ENCODE results near the gene SAPCD2.

The SAPCD2 gene

DNA sequence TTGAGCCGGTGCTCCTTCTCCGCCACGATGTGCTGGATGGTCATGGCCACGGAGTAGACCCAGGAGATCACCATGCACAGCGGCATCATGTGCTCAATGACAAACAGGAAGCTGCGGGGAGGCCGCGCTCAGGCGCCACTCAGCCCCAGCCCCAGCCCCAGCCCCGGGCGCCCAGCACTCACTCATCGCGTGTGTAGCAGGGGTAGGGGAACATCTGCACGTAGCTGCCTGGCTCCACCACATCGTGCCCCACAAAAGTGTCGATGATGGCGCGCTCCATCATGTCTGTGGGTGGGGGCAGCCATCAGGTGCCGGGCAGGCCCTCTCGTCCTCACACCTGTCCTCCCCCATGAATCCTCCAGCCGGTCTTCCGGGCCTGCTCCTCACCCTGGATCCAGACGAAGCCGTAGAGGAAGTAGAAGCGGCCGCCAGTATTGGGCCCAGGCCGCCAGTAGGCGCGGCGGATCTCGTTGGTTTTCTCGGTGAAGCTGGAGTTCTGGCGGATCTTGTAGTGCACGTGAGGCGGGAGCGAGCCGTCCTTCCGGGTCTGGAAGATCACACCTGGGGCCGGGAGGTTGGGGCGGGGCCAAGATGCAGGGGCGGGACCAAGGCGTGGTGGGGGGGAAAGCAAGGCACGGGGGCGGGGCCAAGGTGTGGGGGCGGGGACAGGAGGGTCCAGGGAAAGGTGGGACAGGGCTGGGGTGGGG, 52.4 kb downstream of the SAPCD2 start:
- POLR2A ChIA-PET: no interaction called here
- DNase-seq (ENCODE audit: extremely low spot score): no peak
- CTCF ChIA-PET: interaction anchor here (2.3 to 5.1 kb wide), 2 partner anchors 11 to 29 kb away, joined by 6 to 39 read pairs; partner anchors contain the start of genes ABCA2 and NPDC1

GRCh38 chr9:137017071-137017470, 53.3 kb downstream of the SAPCD2 start:
- TF ChIP-seq, protein P1, sequence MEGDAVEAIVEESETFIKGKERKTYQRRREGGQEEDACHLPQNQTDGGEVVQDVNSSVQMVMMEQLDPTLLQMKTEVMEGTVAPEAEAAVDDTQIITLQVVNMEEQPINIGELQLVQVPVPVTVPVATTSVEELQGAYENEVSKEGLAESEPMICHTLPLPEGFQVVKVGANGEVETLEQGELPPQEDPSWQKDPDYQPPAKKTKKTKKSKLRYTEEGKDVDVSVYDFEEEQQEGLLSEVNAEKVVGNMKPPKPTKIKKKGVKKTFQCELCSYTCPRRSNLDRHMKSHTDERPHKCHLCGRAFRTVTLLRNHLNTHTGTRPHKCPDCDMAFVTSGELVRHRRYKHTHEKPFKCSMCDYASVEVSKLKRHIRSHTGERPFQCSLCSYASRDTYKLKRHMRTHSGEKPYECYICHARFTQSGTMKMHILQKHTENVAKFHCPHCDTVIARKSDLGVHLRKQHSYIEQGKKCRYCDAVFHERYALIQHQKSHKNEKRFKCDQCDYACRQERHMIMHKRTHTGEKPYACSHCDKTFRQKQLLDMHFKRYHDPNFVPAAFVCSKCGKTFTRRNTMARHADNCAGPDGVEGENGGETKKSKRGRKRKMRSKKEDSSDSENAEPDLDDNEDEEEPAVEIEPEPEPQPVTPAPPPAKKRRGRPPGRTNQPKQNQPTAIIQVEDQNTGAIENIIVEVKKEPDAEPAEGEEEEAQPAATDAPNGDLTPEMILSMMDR (IDR thresholded peaks at IDR 0.05; ENCODE audit: control extremely low read depth, extremely low read depth, low read depth, missing control alignments): no peak
- POLR2A ChIA-PET: no interaction called here
- DNase-seq (ENCODE audit: extremely low spot score): no peak
- CTCF ChIA-PET: interaction anchor here (5.1 kb wide), 1 partner anchor 12 kb away, joined by 39 read pairs; the partner anchor contains the start of gene ABCA2

More for the DNA sequence above, 52.4 kb downstream of the SAPCD2 start:
- TF ChIP-seq, protein P1 (IDR thresholded peaks at IDR 0.05; ENCODE audit: control extremely low read depth, extremely low read depth, low read depth, missing control alignments): no peak

GRCh38 chr9:137016436-137016835, 53.9 kb downstream of the SAPCD2 start:
- TF ChIP-seq, protein P1 (IDR thresholded peaks at IDR 0.05; ENCODE audit: control extremely low read depth, extremely low read depth, low read depth, missing control alignments): no peak
- ChIA-PET CTCF (interaction anchor here (1.5 kb wide), 1 partner anchor 13 kb away, joined by 7 read pairs; the partner anchor contains the start of gene ABCA2), POLR2A (no interaction called here)
- DNase-seq (ENCODE audit: extremely low spot score): no peak

GRCh38 chr9:137015976-137016375, 54.4 kb downstream of the SAPCD2 start:
- DNase-seq (ENCODE audit: extremely low spot score): no peak
- TF ChIP-seq, protein P1 (IDR thresholded peaks at IDR 0.05; ENCODE audit: control extremely low read depth, extremely low read depth, low read depth, missing control alignments): no peak
- ChIA-PET POLR2A (no interaction called here), CTCF (interaction anchor here (1.3 to 1.5 kb wide), 2 partner anchors 13 to 48 kb away, joined by 3 to 7 read pairs; partner anchors contain the start of gene ABCA2)

- DNase-seq (ENCODE audit: extremely low spot score): no peak
- TF ChIP-seq, protein P1 (IDR thresholded peaks at IDR 0.05; ENCODE audit: control extremely low read depth, extremely low read depth, low read depth, missing control alignments): no peak
- POLR2A ChIA-PET: no interaction called here
- CTCF ChIA-PET: interaction anchor here (1.3 to 1.5 kb wide), 3 partner anchors 14 to 48 kb away, joined by 3 to 7 read pairs (median 3); partner anchors contain the start of gene ABCA2
These were observed 54.8 kb downstream of the SAPCD2 start for GRCh38 chr9:137015540-137015930.

GRCh38 chr9:137014776-137015539, 55.4 kb downstream of the SAPCD2 start:
- ChIA-PET CTCF (interaction anchor here (0.9 to 1.5 kb wide), 4 partner anchors 11 to 49 kb away, joined by 3 to 7 read pairs (median 3); partner anchors contain the start of gene ABCA2), POLR2A (no interaction called here)
- DNase-seq (ENCODE audit: extremely low spot score): no peak
- TF ChIP-seq, protein P1 (IDR thresholded peaks at IDR 0.05; ENCODE audit: control extremely low read depth, extremely low read depth, low read depth, missing control alignments): no peak

All from GM10248 (cell line).